ENCODE results near the gene CDH13.

The CDH13 gene

GRCh38 chr16:82792693-82793092, 165.9 kb downstream of the CDH13 start:
- no peaks in the 10 kb centered on the region for H3K36me3 ChIP-seq (ENCODE audit: control insufficient read depth, insufficient read depth, low read length, severe bottlenecking)
- H3K9ac ChIP-seq (ENCODE audit: low read length) = no peak overlapping the region
- no peaks in the 10 kb centered on the region for H3K27me3 ChIP-seq (replicated peaks; ENCODE audit: control insufficient read depth, insufficient read depth, low read length)
- no peaks in the 10 kb centered on the region for H3K9me3 ChIP-seq (ENCODE audit: control insufficient read depth, low read length)
- no peak for DNase-seq (ENCODE audit: low read depth)
- no peaks in the 10 kb centered on the region for H3K4me1 ChIP-seq (ENCODE audit: control insufficient read depth, insufficient read depth, low read length)
- H3K4me3 ChIP-seq (ENCODE audit: low read length) = no peak overlapping the region

DNA sequence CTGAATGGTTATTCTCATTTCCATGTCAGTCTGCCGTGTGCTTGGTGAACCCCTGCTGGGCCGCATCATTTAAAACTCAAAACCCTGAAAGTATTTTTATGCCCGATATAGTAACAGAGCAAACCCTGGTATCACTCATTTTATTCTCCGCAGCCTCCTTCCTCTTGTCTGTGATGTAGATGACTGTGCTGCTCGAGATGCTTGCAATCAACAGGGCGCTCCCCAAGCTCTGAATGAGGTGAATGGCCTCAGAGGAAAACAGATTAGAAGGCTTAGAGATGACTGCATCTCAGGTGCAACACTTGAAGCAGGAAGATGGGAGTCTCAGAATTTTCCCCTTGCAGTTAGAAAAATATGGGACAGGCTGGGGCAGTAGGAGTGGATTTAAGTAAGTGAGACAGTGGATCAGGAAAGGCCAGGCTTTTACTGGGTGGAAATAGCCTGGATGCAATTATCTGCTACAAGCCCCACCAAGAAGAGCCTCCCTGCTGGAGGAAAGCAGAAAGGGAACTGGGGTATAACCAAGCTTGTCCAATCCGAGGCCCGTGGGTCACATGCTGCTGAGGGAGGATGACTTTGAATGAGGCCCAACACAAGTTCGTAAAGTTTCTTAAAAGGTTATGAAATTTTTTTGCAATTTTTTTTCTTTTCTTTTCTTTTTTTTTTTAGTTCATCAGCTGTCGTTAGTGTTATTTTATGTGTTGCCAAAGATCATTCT, 166.9 kb downstream of the CDH13 start:
- DNase-seq (ENCODE audit: low read depth) = no peak
- Histone ChIP-seq H3K9me3 (ENCODE audit: control insufficient read depth, low read length) (no peaks in the 10 kb centered on the region), H3K4me3 (ENCODE audit: low read length) (no peak overlapping the region), H3K9ac (ENCODE audit: low read length) (no peak overlapping the region), H3K36me3 (ENCODE audit: control insufficient read depth, insufficient read depth, low read length, severe bottlenecking) (no peaks in the 10 kb centered on the region), H3K4me1 (ENCODE audit: control insufficient read depth, insufficient read depth, low read length) (no peaks in the 10 kb centered on the region), H3K27me3 (replicated peaks; ENCODE audit: control insufficient read depth, insufficient read depth, low read length) (no peaks in the 10 kb centered on the region)

GRCh38 chr16:82796047-82796446, 169.3 kb downstream of the CDH13 start:
- Histone ChIP-seq H3K36me3 (ENCODE audit: control insufficient read depth, insufficient read depth, low read length, severe bottlenecking) (no peaks in the 10 kb centered on the region), H3K9me3 (ENCODE audit: control insufficient read depth, low read length) (no peaks in the 10 kb centered on the region), H3K4me3 (ENCODE audit: low read length) (no peak overlapping the region), H3K27me3 (replicated peaks; ENCODE audit: control insufficient read depth, insufficient read depth, low read length) (no peaks in the 10 kb centered on the region), H3K4me1 (ENCODE audit: control insufficient read depth, insufficient read depth, low read length) (no peaks in the 10 kb centered on the region), H3K9ac (ENCODE audit: low read length) (no peak overlapping the region)
- DNase-seq (ENCODE audit: low read depth) = no peak

GRCh38 chr16:82801361-82801760, 174.6 kb downstream of the CDH13 start:
- Histone ChIP-seq H3K36me3 (ENCODE audit: control insufficient read depth, insufficient read depth, low read length, severe bottlenecking) (no peaks in the 10 kb centered on the region), H3K27me3 (replicated peaks; ENCODE audit: control insufficient read depth, insufficient read depth, low read length) (no peaks in the 10 kb centered on the region), H3K4me1 (ENCODE audit: control insufficient read depth, insufficient read depth, low read length) (no peaks in the 10 kb centered on the region), H3K9me3 (ENCODE audit: control insufficient read depth, low read length) (no peaks in the 10 kb centered on the region), H3K4me3 (ENCODE audit: low read length) (no peak overlapping the region), H3K9ac (ENCODE audit: low read length) (no peak overlapping the region)
- no peak for DNase-seq (ENCODE audit: low read depth)

- H3K36me3 ChIP-seq (ENCODE audit: control insufficient read depth, insufficient read depth, low read length, severe bottlenecking) = no peaks in the 10 kb centered on the region
- DNase-seq (ENCODE audit: low read depth) = no peak
- no peaks in the 10 kb centered on the region for H3K9me3 ChIP-seq (ENCODE audit: control insufficient read depth, low read length)
- no peak overlapping the region for H3K9ac ChIP-seq (ENCODE audit: low read length)
- H3K27me3 ChIP-seq (replicated peaks; ENCODE audit: control insufficient read depth, insufficient read depth, low read length) = no peaks in the 10 kb centered on the region
- no peak overlapping the region for H3K4me3 ChIP-seq (ENCODE audit: low read length)
- no peaks in the 10 kb centered on the region for H3K4me1 ChIP-seq (ENCODE audit: control insufficient read depth, insufficient read depth, low read length)
These were observed 179.1 kb downstream of the CDH13 start for GRCh38 chr16:82805866-82806265.

DNA sequence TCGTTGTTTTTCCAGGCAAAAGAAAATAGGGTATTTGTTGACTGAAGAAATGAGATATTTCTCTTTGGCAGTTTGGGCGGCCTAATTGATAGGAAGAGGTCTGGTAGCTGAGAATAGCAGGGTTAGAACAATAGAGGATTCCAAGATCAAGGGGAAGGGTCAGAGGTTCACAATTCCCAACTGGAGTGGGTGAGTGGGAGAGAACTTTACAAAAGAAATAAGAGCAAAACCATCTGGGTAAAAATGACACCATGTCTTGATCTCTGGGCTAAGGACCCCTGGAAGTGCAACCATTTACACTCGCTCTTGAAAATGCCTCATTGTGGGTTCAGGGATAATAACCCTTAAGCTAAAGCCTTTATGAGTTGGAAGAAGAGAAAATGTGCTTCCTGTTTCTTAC, 180.5 kb downstream of the CDH13 start:
- Histone ChIP-seq H3K4me3 (ENCODE audit: low read length) (no peak overlapping the region), H3K9me3 (ENCODE audit: control insufficient read depth, low read length) (no peaks in the 10 kb centered on the region), H3K27me3 (replicated peaks; ENCODE audit: control insufficient read depth, insufficient read depth, low read length) (no peaks in the 10 kb centered on the region), H3K36me3 (ENCODE audit: control insufficient read depth, insufficient read depth, low read length, severe bottlenecking) (no peaks in the 10 kb centered on the region), H3K9ac (ENCODE audit: low read length) (no peak overlapping the region), H3K4me1 (ENCODE audit: control insufficient read depth, insufficient read depth, low read length) (no peaks in the 10 kb centered on the region)
- no peak for DNase-seq (ENCODE audit: low read depth)

DNA sequence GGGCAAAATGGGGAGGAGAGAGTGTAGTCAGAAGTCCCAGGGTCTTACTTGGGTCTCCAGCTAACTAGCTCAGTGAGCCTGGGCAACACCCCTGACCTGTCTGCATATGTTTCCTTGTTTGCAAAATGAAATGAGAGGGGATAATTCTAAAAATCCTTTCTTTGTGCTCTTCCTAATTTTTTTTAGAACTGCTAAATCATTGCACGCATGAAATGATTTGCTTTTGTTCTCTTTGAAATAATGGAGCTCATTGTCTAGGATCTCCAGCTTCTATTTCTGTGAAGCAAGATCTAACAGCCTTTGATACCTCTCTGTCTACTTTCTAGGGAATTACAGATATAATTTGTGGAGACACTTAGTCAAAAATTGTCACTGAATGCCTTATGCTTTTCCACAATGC, 181.3 kb downstream of the CDH13 start:
- no peak for DNase-seq (ENCODE audit: low read depth)

GRCh38 chr16:82810077-82810476, 183.3 kb downstream of the CDH13 start:
- H3K36me3 ChIP-seq (ENCODE audit: control insufficient read depth, insufficient read depth, low read length, severe bottlenecking) = no peaks in the 10 kb centered on the region
- no peaks in the 10 kb centered on the region for H3K9me3 ChIP-seq (ENCODE audit: control insufficient read depth, low read length)
- H3K4me3 ChIP-seq (ENCODE audit: low read length) = no peak overlapping the region
- no peak overlapping the region for H3K9ac ChIP-seq (ENCODE audit: low read length)
- H3K4me1 ChIP-seq (ENCODE audit: control insufficient read depth, insufficient read depth, low read length) = no peaks in the 10 kb centered on the region
- H3K27me3 ChIP-seq (replicated peaks; ENCODE audit: control insufficient read depth, insufficient read depth, low read length) = no peaks in the 10 kb centered on the region
- DNase-seq (ENCODE audit: low read depth) = no peak

More for the DNA sequence above, 181.3 kb downstream of the CDH13 start:
- Histone ChIP-seq H3K36me3 (ENCODE audit: control insufficient read depth, insufficient read depth, low read length, severe bottlenecking) (no peaks in the 10 kb centered on the region), H3K27me3 (replicated peaks; ENCODE audit: control insufficient read depth, insufficient read depth, low read length) (no peaks in the 10 kb centered on the region), H3K4me1 (ENCODE audit: control insufficient read depth, insufficient read depth, low read length) (no peaks in the 10 kb centered on the region), H3K9me3 (ENCODE audit: control insufficient read depth, low read length) (no peaks in the 10 kb centered on the region), H3K9ac (ENCODE audit: low read length) (no peak overlapping the region), H3K4me3 (ENCODE audit: low read length) (no peak overlapping the region)

- Histone ChIP-seq H3K9me3 (ENCODE audit: control insufficient read depth, low read length) (no peaks in the 10 kb centered on the region), H3K27me3 (replicated peaks; ENCODE audit: control insufficient read depth, insufficient read depth, low read length) (no peaks in the 10 kb centered on the region), H3K9ac (ENCODE audit: low read length) (no peak overlapping the region), H3K4me1 (ENCODE audit: control insufficient read depth, insufficient read depth, low read length) (no peaks in the 10 kb centered on the region), H3K36me3 (ENCODE audit: control insufficient read depth, insufficient read depth, low read length, severe bottlenecking) (no peaks in the 10 kb centered on the region), H3K4me3 (ENCODE audit: low read length) (no peak overlapping the region)
- DNase-seq (ENCODE audit: low read depth) = no peak
These were observed 187.3 kb downstream of the CDH13 start for GRCh38 chr16:82814059-82814458.

- Histone ChIP-seq H3K9me3 (ENCODE audit: control insufficient read depth, low read length) (peaks cover 4% of the 10 kb centered on the region), H3K9ac (ENCODE audit: low read length) (no peak overlapping the region), H3K4me1 (ENCODE audit: control insufficient read depth, insufficient read depth, low read length) (no peaks in the 10 kb centered on the region), H3K4me3 (ENCODE audit: low read length) (no peak overlapping the region), H3K27me3 (replicated peaks; ENCODE audit: control insufficient read depth, insufficient read depth, low read length) (no peaks in the 10 kb centered on the region), H3K36me3 (ENCODE audit: control insufficient read depth, insufficient read depth, low read length, severe bottlenecking) (no peaks in the 10 kb centered on the region)
- no peak for DNase-seq (ENCODE audit: low read depth)
These were observed 192.5 kb downstream of the CDH13 start for GRCh38 chr16:82819286-82819685.

- DNase-seq (ENCODE audit: low read depth) = no peak
- peaks cover 9% of the 10 kb centered on the region for H3K9me3 ChIP-seq (ENCODE audit: control insufficient read depth, low read length)
- no peak overlapping the region for H3K4me3 ChIP-seq (ENCODE audit: low read length)
- H3K27me3 ChIP-seq (replicated peaks; ENCODE audit: control insufficient read depth, insufficient read depth, low read length) = no peaks in the 10 kb centered on the region
- no peaks in the 10 kb centered on the region for H3K36me3 ChIP-seq (ENCODE audit: control insufficient read depth, insufficient read depth, low read length, severe bottlenecking)
- no peaks in the 10 kb centered on the region for H3K4me1 ChIP-seq (ENCODE audit: control insufficient read depth, insufficient read depth, low read length)
- no peak overlapping the region for H3K9ac ChIP-seq (ENCODE audit: low read length)
These were observed 194.1 kb downstream of the CDH13 start for GRCh38 chr16:82820855-82821254.

- Histone ChIP-seq H3K9ac (ENCODE audit: low read length) (no peak overlapping the region), H3K36me3 (ENCODE audit: control insufficient read depth, insufficient read depth, low read length, severe bottlenecking) (no peaks in the 10 kb centered on the region), H3K9me3 (ENCODE audit: control insufficient read depth, low read length) (peaks cover 9% of the 10 kb centered on the region), H3K4me1 (ENCODE audit: control insufficient read depth, insufficient read depth, low read length) (no peaks in the 10 kb centered on the region), H3K27me3 (replicated peaks; ENCODE audit: control insufficient read depth, insufficient read depth, low read length) (no peaks in the 10 kb centered on the region), H3K4me3 (ENCODE audit: low read length) (no peak overlapping the region)
- no peak for DNase-seq (ENCODE audit: low read depth)
These were observed 197.6 kb downstream of the CDH13 start for GRCh38 chr16:82824408-82824807.

Data from adipocyte (in vitro differentiated cells).